Hepatocyte (in vitro differentiated cells): ENCODE measurements around the gene WDR87. TPM values are rescaled to one million over a fixed set of nuclear protein-coding genes. Genes with fewer than 3 reads are reported as not detected.
"Not testable (repeated sequence)": the region's sequence is repeated elsewhere in the genome, so short reads cannot be mapped to it uniquely, and the experiment has no call there.

Experiments
- DNase-seq: peaks from one replicate; pipeline ENCODE4 v3.0.0-alpha.2; 2016; ENCODE audit warnings: low spot score
- H2AFZ ChIP-seq: fragments of 200-600 bp; sonication (generic); 2 replicates; pipeline ENCODE4 v1.6.0; 2016; ENCODE audit warnings: antibody characterized with exemption, mild to moderate bottlenecking
- H3K27ac ChIP-seq: fragments of 200-600 bp; sonication (generic); 2 replicates; pipeline ENCODE4 v1.5.1; 2016; ENCODE audit warnings: mild to moderate bottlenecking
- H3K27me3 ChIP-seq: fragments of 200-600 bp; sonication (generic); 2 replicates; pipeline ENCODE4 v1.6.1; 2016
- H3K36me3 ChIP-seq: fragments of 200-600 bp; sonication (generic); replicated peaks from 2 replicates; pipeline ENCODE4 v1.5.1; 2016; ENCODE audit warnings: low read depth; ENCODE audit not compliant: insufficient read depth
- H3K4me1 ChIP-seq: fragments of 200-600 bp; sonication (generic); 2 replicates; pipeline ENCODE4 v1.5.1; 2016; ENCODE audit warnings: mild to moderate bottlenecking, moderate library complexity; ENCODE audit not compliant: insufficient read depth
- H3K4me2 ChIP-seq: fragments of 200-600 bp; sonication (generic); 2 replicates; pipeline ENCODE4 v1.6.0; 2016
- H3K4me3 ChIP-seq: fragments of 200-600 bp; sonication (generic); 2 replicates; pipeline ENCODE4 v1.5.1; 2016; ENCODE audit warnings: mild to moderate bottlenecking
- H3K79me2 ChIP-seq: fragments of 200-600 bp; sonication (generic); 2 replicates; pipeline ENCODE4 v1.6.0; 2017; ENCODE audit warnings: mild to moderate bottlenecking
- H3K9me2 ChIP-seq: fragments of 200-600 bp; sonication (generic); replicated peaks from 2 replicates; pipeline ENCODE4 v1.6.0; 2017; ENCODE audit warnings: mild to moderate bottlenecking; ENCODE audit not compliant: insufficient read depth
- H3K9me3 ChIP-seq: fragments of 200-600 bp; sonication (generic); 2 replicates; pipeline ENCODE4 v1.5.1; 2016; ENCODE audit warnings: low read depth, mild to moderate bottlenecking
- H4K20me1 ChIP-seq: fragments of 200-600 bp; sonication (generic); 2 replicates; pipeline ENCODE4 v1.6.0; 2016; ENCODE audit warnings: mild to moderate bottlenecking; ENCODE audit not compliant: insufficient read depth, poor library complexity, severe bottlenecking
- CTCF ChIP-seq: fragments of 200-600 bp; sonication (generic); IDR thresholded peaks from 2 replicates; pipeline ENCODE4 v1.5.1; 2016; ENCODE audit warnings: antibody characterized with exemption, mild to moderate bottlenecking; ENCODE audit not compliant: poor library complexity
- EZH2 ChIP-seq: fragments of 200-600 bp; sonication (generic); IDR thresholded peaks from 2 replicates; pipeline ENCODE4 v1.6.1; 2016; ENCODE audit warnings: antibody characterized with exemption, mild to moderate bottlenecking, borderline replicate concordance
- EZH2phosphoT487 ChIP-seq: fragments of 200-600 bp; sonication (generic); IDR thresholded peaks from one replicate; pipeline ENCODE4 v1.6.1; 2018; ENCODE audit warnings: antibody characterized with exemption, mild to moderate bottlenecking, low read depth, moderate library complexity; ENCODE audit not compliant: unreplicated experiment, severe bottlenecking
- WGBS: methylation state at CpG from one replicate; pipeline ENCODE4 v1.1.6; 2016; ENCODE audit warnings: low lambda C conversion rate; ENCODE audit errors: missing lambda C conversion rate; 5-methylcytosine and 5-hydroxymethylcytosine counted together
- polyA plus RNA-seq: library from polyadenylated mRNA; unstranded; fragments of >200 nt; fragmentation: Nextera tagmentation; extraction: Ambion mirVana; gene quantifications from 2 replicates; pipeline ENCODE4 v1.2.1, GENCODE V29; 2016
- total RNA-seq: library from RNA; depleted of rRNA; stranded (reverse); fragments of >200 nt; gene quantifications from 2 replicates; pipeline ENCODE4 v1.2.3, GENCODE V29; 2014

The WDR87 gene
- total and polyA plus RNA-seq, 2 experiments from 2014 or later = not detected

GRCh38 chr19:37926255-37926654 lies 19.9 kb upstream of the WDR87 start:
- no peak for DNase-seq
- no peaks in the 10 kb centered on the region for H3K9me2 ChIP-seq
- peaks cover 1% of the 10 kb centered on the region for H3K4me1 ChIP-seq
- no peaks in the 10 kb centered on the region for H3K27me3 ChIP-seq
- no peaks in the 10 kb centered on the region for H3K36me3 ChIP-seq
- WGBS = 94% methylated on average over 10 of the region's 10 CpGs
- H3K79me2 ChIP-seq = peaks cover 69% of the 10 kb centered on the region
- no peaks in the 10 kb centered on the region for H3K9me3 ChIP-seq
- no peaks in the 10 kb centered on the region for H4K20me1 ChIP-seq
- no peak overlapping the region for H3K27ac ChIP-seq
- no peak for TF ChIP-seq EZH2phosphoT487
- no peak for TF ChIP-seq CTCF
- TF ChIP-seq EZH2 = no peak
- no peak overlapping the region for H3K4me2 ChIP-seq
- H3K4me3 ChIP-seq = no peak overlapping the region
- H2AFZ ChIP-seq = no peak overlapping the region

- DNase-seq = no peak
- no peaks in the 10 kb centered on the region for H3K27me3 ChIP-seq
- H3K27ac ChIP-seq = no peak overlapping the region
- 92% methylated on average over 3 of the region's 3 CpGs for WGBS
- H4K20me1 ChIP-seq = no peaks in the 10 kb centered on the region
- H3K9me3 ChIP-seq = no peaks in the 10 kb centered on the region
- peaks cover 63% of the 10 kb centered on the region for H3K79me2 ChIP-seq
- H3K4me3 ChIP-seq = no peak overlapping the region
- H3K4me2 ChIP-seq = no peak overlapping the region
- no peaks in the 10 kb centered on the region for H3K4me1 ChIP-seq
- TF ChIP-seq EZH2phosphoT487 (no peak), EZH2 (no peak), CTCF (no peak)
- no peaks in the 10 kb centered on the region for H3K36me3 ChIP-seq
- no peak overlapping the region for H2AFZ ChIP-seq
- H3K9me2 ChIP-seq = no peaks in the 10 kb centered on the region
Observed at GRCh38 chr19:37925212-37925611, 18.8 kb upstream of the WDR87 start.

- not testable (repeated sequence) for H3K9me3 ChIP-seq, H4K20me1 ChIP-seq, H3K27me3 ChIP-seq, H3K4me1 ChIP-seq, H3K4me2 ChIP-seq, H3K9me2 ChIP-seq, DNase-seq, H3K36me3 ChIP-seq, H3K4me3 ChIP-seq, H3K27ac ChIP-seq, H2AFZ ChIP-seq
- WGBS = 89% methylated on average over 8 of the region's 8 CpGs
- H3K79me2 ChIP-seq = peaks cover 59% of the 10 kb centered on the region
Observed at GRCh38 chr19:37924573-37924972, 18.2 kb upstream of the WDR87 start.

GRCh38 chr19:37920591-37921450 lies 14.4 kb upstream of the WDR87 start:
- H3K79me2 ChIP-seq = peaks cover 73% of the 10 kb centered on the region
- no peaks in the 10 kb centered on the region for H3K4me1 ChIP-seq
- no peaks in the 10 kb centered on the region for H3K27me3 ChIP-seq
- 76% methylated on average over 23 of the region's 23 CpGs for WGBS
- DNase-seq = peak; percentile 28
- TF ChIP-seq EZH2phosphoT487 = no peak
- TF ChIP-seq CTCF = no peak
- TF ChIP-seq EZH2 = no peak
- no peak overlapping the region for H2AFZ ChIP-seq
- peak overlapping the region; percentile 33 for H3K4me2 ChIP-seq
- H4K20me1 ChIP-seq = peaks cover 3% of the 10 kb centered on the region
- no peaks in the 10 kb centered on the region for H3K36me3 ChIP-seq
- no peaks in the 10 kb centered on the region for H3K9me3 ChIP-seq
- no peaks in the 10 kb centered on the region for H3K9me2 ChIP-seq
- H3K27ac ChIP-seq = peak overlapping the region; percentile 76
- no peak overlapping the region for H3K4me3 ChIP-seq
